GM12872 (cell line): Measurements from ENCODE around the gene MYO1H.

Experiments
- CTCF ChIP-seq: IDR thresholded peaks from 3 replicates; pipeline ENCODE4 v1.5.1; 2011; ENCODE audit warnings: low read depth, mild to moderate bottlenecking, low read length, moderate library complexity; ENCODE audit not compliant: insufficient read depth

Gene MYO1H

GRCh38 chr12:109480356-109480755 is 132.7 kb downstream of the MYO1H start:
- no peak for TF ChIP-seq CTCF

- no peak for TF ChIP-seq CTCF
Measured at GRCh38 chr12:109481863-109482262, 134.2 kb downstream of the MYO1H start.

- no peak for TF ChIP-seq CTCF
Measured at GRCh38 chr12:109482491-109482890, 134.8 kb downstream of the MYO1H start.

GRCh38 chr12:109482894-109483293 is 135.2 kb downstream of the MYO1H start:
- no peak for TF ChIP-seq CTCF

GRCh38 chr12:109483346-109483745 is 135.6 kb downstream of the MYO1H start:
- no peak for TF ChIP-seq CTCF

GRCh38 chr12:109485201-109485600 is 137.5 kb downstream of the MYO1H start:
- TF ChIP-seq CTCF: no peak

GRCh38 chr12:109487181-109488050 is 139.7 kb downstream of the MYO1H start:
- no peak for TF ChIP-seq CTCF
